Panc1 (cell line): Measurements from ENCODE around the gene PIK3CD. TPM values are rescaled to one million over a fixed set of nuclear protein-coding genes. Genes with fewer than 3 reads are reported as not detected.

Experiments
- ATAC-seq: fragments of 200-7000 bp; cut with Tn5 transposase; 2 replicates; pipeline ENCODE4 v1.9.1; 2020; ENCODE audit warnings: mild to moderate bottlenecking, moderate library complexity
- BruUV-seq: library from RNA; stranded (reverse); fragments of 400-500 nt; replicated peaks from 2 replicates; lab custom pipeline; 2021; lab: Mats Ljungman, UMichigan
- CTCF ChIA-PET: fragments of 300-600 bp; sonication (Branson Sonifier 250); formaldehyde crosslinking; loops from one replicate; lab custom pipeline; 2022; ENCODE audit warnings: antibody characterized with exemption; lab: Charles Lee
- POLR2A ChIA-PET: fragments of 300-600 bp; sonication (Branson Sonifier 250); formaldehyde crosslinking; loops from one replicate; lab custom pipeline; 2022; ENCODE audit warnings: antibody characterized with exemption; lab: Charles Lee
- DNase-seq: peaks from one replicate; pipeline ENCODE4 v3.0.0-alpha.2; 2010; ENCODE audit warnings: low read depth, low spot score
- H3K27ac ChIP-seq: 2 replicates; pipeline ENCODE4 v1.5.1; 2011; ENCODE audit warnings: mild to moderate bottlenecking, low read length, inconsistent platforms
- H3K27me3 ChIP-seq: fragments of 200-500 bp; sonication (Bioruptor generic); 2 replicates; pipeline ENCODE4 v1.6.0; 2014; ENCODE audit warnings: low read length, inconsistent platforms; ENCODE audit not compliant: control insufficient read depth, insufficient read depth
- H3K36me3 ChIP-seq: fragments of 200-500 bp; sonication (Bioruptor generic); 2 replicates; pipeline ENCODE4 v1.5.1; 2014; ENCODE audit warnings: inconsistent platforms, mild to moderate bottlenecking, low read length, moderate library complexity; ENCODE audit not compliant: control insufficient read depth, insufficient read depth
- H3K4me1 ChIP-seq: 2 replicates; pipeline ENCODE4 v1.5.1; 2011; ENCODE audit warnings: inconsistent platforms, mild to moderate bottlenecking, low read length, moderate library complexity; ENCODE audit not compliant: control insufficient read depth, insufficient read depth
- H3K4me3 ChIP-seq, 2 experiments: 2 replicates each; pipeline ENCODE4 v1.5.1; 2011 to 2012; ENCODE audit warnings: low read depth in 2 of 2, low read length in 2 of 2, mild to moderate bottlenecking in 2 of 2, inconsistent platforms in 1 of 2, moderate library complexity in 1 of 2
- H3K9me3 ChIP-seq: fragments of 200-500 bp; sonication (Bioruptor generic); 2 replicates; pipeline ENCODE4 v1.5.1; 2014; ENCODE audit warnings: low read depth, mild to moderate bottlenecking, inconsistent platforms, low read length, moderate library complexity; ENCODE audit not compliant: control insufficient read depth, insufficient read depth
- CTCF ChIP-seq: fragments of 450-650 bp; IDR thresholded peaks from 2 replicates; pipeline ENCODE4 v1.5.1; 2017; ENCODE audit warnings: mild to moderate bottlenecking
- POLR2AphosphoS5 ChIP-seq: IDR thresholded peaks from 2 replicates; pipeline ENCODE4 v1.6.1; 2012; ENCODE audit warnings: mild to moderate bottlenecking, low read depth, low read length, moderate library complexity
- REST ChIP-seq, 2 experiments: IDR thresholded peaks; 2 replicates each; pipeline ENCODE4 v1.6.1; 2011 to 2012; ENCODE audit warnings: low read depth in 2 of 2, control low read depth in 1 of 2, low read length in 1 of 2, mild to moderate bottlenecking in 1 of 2, moderate library complexity in 1 of 2; ENCODE audit not compliant: insufficient read depth in 1 of 2
- SIN3A ChIP-seq: IDR thresholded peaks from 2 replicates; pipeline ENCODE4 v1.6.1; 2012; ENCODE audit warnings: low read depth, mild to moderate bottlenecking, low read length, moderate library complexity, borderline replicate concordance; ENCODE audit not compliant: insufficient read depth
- TCF7L2 ChIP-seq: IDR thresholded peaks from 2 replicates; pipeline ENCODE4 v1.6.1; 2011; ENCODE audit warnings: mild to moderate bottlenecking, low read depth, low read length, inconsistent platforms
- in situ Hi-C: cut with HindIII; loops from 2 replicates; pipeline ENCODE4 v1.10.0; 2016; ENCODE audit warnings: low sequenced_read_pairs, low pct_unique_long_range_greater_than_20kb
- intact Hi-C: fragments of 100-400 bp; cut with micrococcal nuclease; formaldehyde crosslinking; loops from one replicate; pipeline ENCODE4 v1.10.0; 2022; ENCODE audit not compliant: unreplicated experiment
- total RNA-seq: library from RNA; stranded (reverse); gene quantifications from one replicate; pipeline ENCODE4 v1.2.1, GENCODE V29; 2021; ENCODE audit not compliant: unreplicated experiment

Gene PIK3CD
- total RNA-seq, 1 experiment from 2014 or later, result 12.5 TPM

GRCh38 chr1:9631613-9632012, 19.9 kb upstream of the PIK3CD start:
- DNase-seq, result no peak
- Histone ChIP-seq H3K36me3 (no peaks in the 10 kb centered on the region), H3K27me3 (no peaks in the 10 kb centered on the region), H3K4me1 (no peaks in the 10 kb centered on the region; the same call in 1 of the 2 replicates), H3K9me3 (no peaks in the 10 kb centered on the region), H3K4me3 (no peak overlapping the region), H3K27ac (no peak overlapping the region)
- CTCF ChIA-PET, result interaction anchor here (0.6 kb wide), 1 partner anchor 212 kb away, joined by 3 read pairs; no protein-coding TSS in a partner anchor
- ATAC-seq, result no peak
- intact Hi-C loops (no loop called here), in situ Hi-C loops (no loop called here)
- POLR2A ChIA-PET, result interaction anchor here (0.6 kb wide), 1 partner anchor 168 kb away, joined by 4 read pairs; no protein-coding TSS in a partner anchor
- no TSS peak for BruUV-seq
- no peak for TF ChIP-seq SIN3A
- TF ChIP-seq POLR2AphosphoS5, result no peak
- no peak for TF ChIP-seq CTCF
- TF ChIP-seq TCF7L2, result no peak
- TF ChIP-seq REST (IDR thresholded peaks at IDR 0.05; ENCODE audit: insufficient read depth in 1 of 2, low read depth in 2 of 2, low read length in 1 of 2), result no peak

- POLR2A ChIA-PET, result no interaction called here
- no peak overlapping the region for H3K27ac ChIP-seq
- intact Hi-C loops, result no loop called here
- in situ Hi-C loops, result no loop called here
- ATAC-seq, result no peak
- H3K36me3 ChIP-seq, result no peaks in the 10 kb centered on the region
- BruUV-seq, result no TSS peak
- no peaks in the 10 kb centered on the region for H3K4me1 ChIP-seq
- no peak overlapping the region for H3K4me3 ChIP-seq
- no peak for DNase-seq
- H3K9me3 ChIP-seq, result no peaks in the 10 kb centered on the region
- TF ChIP-seq SIN3A (no peak), REST (IDR thresholded peaks at IDR 0.05; ENCODE audit: insufficient read depth in 1 of 2, low read depth in 2 of 2, low read length in 1 of 2) (no peak)
- CTCF ChIA-PET, result no interaction called here
- H3K27me3 ChIP-seq, result no peaks in the 10 kb centered on the region
These were observed 18.0 kb upstream of the PIK3CD start for GRCh38 chr1:9633493-9633892.
